ENCODE data around the gene CD93.

- TF ChIP-seq POLR2A (IDR thresholded peaks at IDR 0.05) (no peak), CTCF (IDR thresholded peaks at IDR 0.05 in 4 of 5, conservative IDR thresholded peaks at IDR 0.05 in 1 of 5) (no peak)
These were observed 2.4 kb downstream of the CD93 start for GRCh38 chr20:23083553-23084220.
